MM.1S (cell line): ENCODE data around the gene TLE1.

ENCODE experiments used
- DNase-seq: peaks from one replicate; pipeline ENCODE4 v3.0.0-alpha.2; 2015
- H2AFZ ChIP-seq: fragments of 300-600 bp; sonication (generic); 2 replicates; pipeline ENCODE4 v1.6.0; 2016; ENCODE audit warnings: antibody characterized with exemption, low read length
- H3F3A ChIP-seq: fragments of 300-600 bp; sonication (generic); 2 replicates; pipeline ENCODE4 v1.6.1; 2016; ENCODE audit warnings: mild to moderate bottlenecking, antibody characterized with exemption, low read length, moderate library complexity, mixed read lengths; ENCODE audit not compliant: insufficient read depth
- H3K27ac ChIP-seq: fragments of 300-600 bp; sonication (generic); 2 replicates; pipeline ENCODE4 v1.5.1; 2016; ENCODE audit warnings: mild to moderate bottlenecking, low read length
- H3K27me3 ChIP-seq: fragments of 300-600 bp; sonication (generic); replicated peaks from 2 replicates; pipeline ENCODE4 v1.6.0; 2016; ENCODE audit warnings: low read length; ENCODE audit not compliant: insufficient read depth
- H3K36me3 ChIP-seq: fragments of 300-600 bp; sonication (generic); replicated peaks from 2 replicates; pipeline ENCODE4 v1.6.1; 2016; ENCODE audit warnings: mild to moderate bottlenecking, low read length, mixed read lengths; ENCODE audit not compliant: insufficient read depth
- H3K4me1 ChIP-seq: fragments of 300-600 bp; sonication (generic); 2 replicates; pipeline ENCODE4 v1.6.1; 2016; ENCODE audit warnings: low read length, mixed read lengths
- H3K4me2 ChIP-seq: fragments of 300-600 bp; sonication (generic); 2 replicates; pipeline ENCODE4 v1.6.0; 2016; ENCODE audit warnings: low read depth, low read length
- H3K4me3 ChIP-seq: fragments of 300-600 bp; sonication (generic); 2 replicates; pipeline ENCODE4 v1.5.1; 2016; ENCODE audit warnings: low read length, mixed read lengths
- H3K79me2 ChIP-seq: fragments of 300-600 bp; sonication (generic); 2 replicates; pipeline ENCODE4 v1.6.1; 2016; ENCODE audit warnings: mixed run types, low read length, mixed read lengths
- H3K9ac ChIP-seq: fragments of 300-600 bp; sonication (generic); 2 replicates; pipeline ENCODE4 v1.6.1; 2016; ENCODE audit warnings: low read length, mixed read lengths
- H3K9me2 ChIP-seq: fragments of 300-600 bp; sonication (generic); replicated peaks from 2 replicates; pipeline ENCODE4 v1.6.1; 2016; ENCODE audit warnings: mild to moderate bottlenecking, low read length, mixed read lengths; ENCODE audit not compliant: insufficient read depth
- H3K9me3 ChIP-seq: fragments of 300-600 bp; sonication (generic); replicated peaks from 2 replicates; pipeline ENCODE4 v1.6.1; 2016; ENCODE audit warnings: mild to moderate bottlenecking, low read length, mixed read lengths; ENCODE audit not compliant: insufficient read depth
- H4K20me1 ChIP-seq: fragments of 300-600 bp; sonication (generic); 2 replicates; pipeline ENCODE4 v1.6.1; 2016; ENCODE audit warnings: mild to moderate bottlenecking, low read length, moderate library complexity, mixed read lengths; ENCODE audit not compliant: insufficient read depth
- EZH2 ChIP-seq: fragments of 300-600 bp; sonication (generic); optimal IDR thresholded peaks from 2 replicates; pipeline ENCODE3; 2017; ENCODE audit warnings: low read depth, mild to moderate bottlenecking, antibody characterized with exemption, low read length, mixed read lengths
- EZH2phosphoT487 ChIP-seq: fragments of 300-600 bp; sonication (generic); IDR thresholded peaks from 2 replicates; pipeline ENCODE4 v1.6.1; 2018; ENCODE audit warnings: antibody characterized with exemption, low read length
- TF ChIP-seq, protein P1 (sequence below): fragments of 300-600 bp; sonication (generic); IDR thresholded peaks from 2 replicates; pipeline ENCODE4 v1.5.1; 2016; ENCODE audit warnings: antibody characterized with exemption, low read length, mixed read lengths

The TLE1 gene

DNA sequence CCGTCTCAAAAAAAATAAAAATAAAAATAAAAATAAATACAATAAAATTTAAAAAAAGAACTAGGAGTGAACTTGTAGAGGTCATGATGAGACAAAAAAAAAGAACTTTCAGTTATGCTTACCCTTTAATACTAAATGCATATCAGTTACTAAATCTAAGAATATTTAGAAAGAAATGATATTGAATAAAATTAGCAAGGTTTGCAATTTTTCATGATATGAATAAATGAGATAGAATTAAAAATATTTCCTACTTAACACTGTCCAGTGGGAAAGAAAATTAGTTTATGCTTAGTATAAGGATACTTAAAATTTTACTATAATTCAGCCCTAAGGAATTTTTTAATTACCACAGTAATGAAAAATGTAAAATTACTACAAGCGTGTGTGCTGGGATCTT lies 132.4 kb downstream of the TLE1 start:
- H3K9ac ChIP-seq, result no peak overlapping the region
- H3K27ac ChIP-seq, result no peak overlapping the region
- TF ChIP-seq EZH2phosphoT487 (no peak), EZH2 (no peak)
- TF ChIP-seq, protein P1, sequence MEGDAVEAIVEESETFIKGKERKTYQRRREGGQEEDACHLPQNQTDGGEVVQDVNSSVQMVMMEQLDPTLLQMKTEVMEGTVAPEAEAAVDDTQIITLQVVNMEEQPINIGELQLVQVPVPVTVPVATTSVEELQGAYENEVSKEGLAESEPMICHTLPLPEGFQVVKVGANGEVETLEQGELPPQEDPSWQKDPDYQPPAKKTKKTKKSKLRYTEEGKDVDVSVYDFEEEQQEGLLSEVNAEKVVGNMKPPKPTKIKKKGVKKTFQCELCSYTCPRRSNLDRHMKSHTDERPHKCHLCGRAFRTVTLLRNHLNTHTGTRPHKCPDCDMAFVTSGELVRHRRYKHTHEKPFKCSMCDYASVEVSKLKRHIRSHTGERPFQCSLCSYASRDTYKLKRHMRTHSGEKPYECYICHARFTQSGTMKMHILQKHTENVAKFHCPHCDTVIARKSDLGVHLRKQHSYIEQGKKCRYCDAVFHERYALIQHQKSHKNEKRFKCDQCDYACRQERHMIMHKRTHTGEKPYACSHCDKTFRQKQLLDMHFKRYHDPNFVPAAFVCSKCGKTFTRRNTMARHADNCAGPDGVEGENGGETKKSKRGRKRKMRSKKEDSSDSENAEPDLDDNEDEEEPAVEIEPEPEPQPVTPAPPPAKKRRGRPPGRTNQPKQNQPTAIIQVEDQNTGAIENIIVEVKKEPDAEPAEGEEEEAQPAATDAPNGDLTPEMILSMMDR, result no peak
- no peak for DNase-seq
- H2AFZ ChIP-seq, result no peak overlapping the region
- no peaks in the 10 kb centered on the region for H3K36me3 ChIP-seq
- H3K4me1 ChIP-seq, result no peaks in the 10 kb centered on the region
- H3K79me2 ChIP-seq, result no peaks in the 10 kb centered on the region
- H4K20me1 ChIP-seq, result no peaks in the 10 kb centered on the region
- no peaks in the 10 kb centered on the region for H3K9me2 ChIP-seq
- no peaks in the 10 kb centered on the region for H3K9me3 ChIP-seq
- H3K4me2 ChIP-seq, result no peak overlapping the region
- no peak overlapping the region for H3K4me3 ChIP-seq
- no peaks in the 10 kb centered on the region for H3F3A ChIP-seq
- H3K27me3 ChIP-seq, result no peaks in the 10 kb centered on the region

DNA sequence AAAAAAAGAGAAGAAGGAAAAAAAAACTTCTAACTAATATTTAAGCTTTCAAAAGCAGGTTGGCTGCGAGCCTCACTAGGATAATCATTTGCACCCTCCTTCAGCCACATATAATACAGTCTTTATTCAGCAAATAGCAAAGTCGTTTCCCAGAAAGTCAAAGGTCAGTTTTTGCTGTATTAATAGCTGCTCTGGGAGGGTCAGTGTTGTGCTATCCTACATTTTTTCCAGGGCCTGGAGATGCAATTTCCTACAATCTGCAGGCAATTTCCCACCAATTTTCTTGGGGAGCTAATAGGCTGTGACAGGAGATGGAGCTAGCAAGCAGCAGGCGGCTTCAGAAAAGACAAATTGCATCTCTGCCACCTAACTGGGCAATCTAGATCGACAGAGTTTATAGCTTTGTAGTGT lies 136.8 kb downstream of the TLE1 start:
- Histone ChIP-seq H3F3A (no peaks in the 10 kb centered on the region), H3K4me1 (no peaks in the 10 kb centered on the region), H3K9me2 (no peaks in the 10 kb centered on the region), H3K4me2 (no peak overlapping the region), H3K36me3 (no peaks in the 10 kb centered on the region), H3K9ac (no peak overlapping the region), H4K20me1 (no peaks in the 10 kb centered on the region), H2AFZ (no peak overlapping the region), H3K4me3 (no peak overlapping the region), H3K9me3 (no peaks in the 10 kb centered on the region), H3K27me3 (no peaks in the 10 kb centered on the region), H3K79me2 (no peaks in the 10 kb centered on the region), H3K27ac (no peak overlapping the region)
- TF ChIP-seq EZH2 (no peak), EZH2phosphoT487 (no peak)
- TF ChIP-seq, protein P1, result no peak
- DNase-seq, result no peak

DNA sequence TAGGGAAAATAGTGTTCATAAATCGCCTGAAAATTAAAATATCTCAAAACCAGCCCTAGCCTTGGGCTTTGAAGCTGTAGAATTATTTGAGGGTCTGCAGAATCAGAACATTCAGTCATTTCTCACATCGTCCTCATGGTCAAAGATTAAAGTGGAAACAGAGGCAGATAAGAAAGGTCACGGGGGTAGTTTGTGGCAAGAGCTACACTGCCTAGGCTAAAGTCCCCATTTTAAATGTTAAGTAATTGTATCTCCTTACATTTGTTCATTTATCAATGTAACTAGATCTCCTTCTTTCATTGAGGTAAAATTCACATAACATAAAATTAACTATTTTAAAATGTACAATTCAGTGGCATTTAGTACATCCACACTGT lies 139.2 kb downstream of the TLE1 start:
- no peak overlapping the region for H2AFZ ChIP-seq
- TF ChIP-seq, protein P1, result no peak
- no peak for TF ChIP-seq EZH2
- TF ChIP-seq EZH2phosphoT487, result no peak
- no peak overlapping the region for H3K27ac ChIP-seq
- no peaks in the 10 kb centered on the region for H3K9me2 ChIP-seq
- H3K36me3 ChIP-seq, result no peaks in the 10 kb centered on the region
- H4K20me1 ChIP-seq, result no peaks in the 10 kb centered on the region
- H3K27me3 ChIP-seq, result no peaks in the 10 kb centered on the region
- no peak overlapping the region for H3K4me2 ChIP-seq
- H3K9me3 ChIP-seq, result no peaks in the 10 kb centered on the region
- H3F3A ChIP-seq, result no peaks in the 10 kb centered on the region
- H3K4me1 ChIP-seq, result no peaks in the 10 kb centered on the region
- no peak overlapping the region for H3K9ac ChIP-seq
- no peaks in the 10 kb centered on the region for H3K79me2 ChIP-seq
- DNase-seq, result no peak
- H3K4me3 ChIP-seq, result no peak overlapping the region
